ENCODE measurements around the gene NHLRC4.

GRCh38 chr16:606656-607307 lies 40.0 kb downstream of the NHLRC4 start:
- TF ChIP-seq ZNF296 (CRISPR knock-in tag; conservative IDR thresholded peaks at IDR 0.05) = no peak
- TF ChIP-seq GABPA (IDR thresholded peaks at IDR 0.05; ENCODE audit: low read depth, low read length) = no peak
- TF ChIP-seq GABPA (CRISPR knock-in tag; IDR thresholded peaks at IDR 0.05; ENCODE audit: low read depth) = no peak
- TF ChIP-seq FOXC1 (CRISPR knock-in tag; IDR thresholded peaks at IDR 0.05; ENCODE audit: borderline replicate concordance) = no peak
- TF ChIP-seq ATF7-NPFF (CRISPR knock-in tag; IDR thresholded peaks at IDR 0.05; ENCODE audit: low read depth) = no peak
- no peak for TF ChIP-seq POLR2A (IDR thresholded peaks at IDR 0.05; ENCODE audit: insufficient read depth in 1 of 2, low read depth in 2 of 2, low read length in 2 of 2)
- no peak for TF ChIP-seq REST (IDR thresholded peaks at IDR 0.05; ENCODE audit: borderline replicate concordance in 1 of 2, low read depth in 1 of 2, low read length in 2 of 2)
- no peak for TF ChIP-seq ZFP82 (CRISPR knock-in tag; IDR thresholded peaks at IDR 0.05; ENCODE audit: borderline replicate concordance)
- TF ChIP-seq CHD2 (IDR thresholded peaks at IDR 0.05; ENCODE audit: low read depth, low read length) = no peak
- no peak for TF ChIP-seq MEIS1 (CRISPR knock-in tag; IDR thresholded peaks at IDR 0.05; ENCODE audit: borderline replicate concordance)
- no peak for TF ChIP-seq PAX8 (CRISPR knock-in tag; IDR thresholded peaks at IDR 0.05; ENCODE audit: borderline replicate concordance)
- no peak for TF ChIP-seq ASH2L (IDR thresholded peaks at IDR 0.05; ENCODE audit: insufficient read length, low read depth, low read length)
